Measurements from ENCODE around the gene THEM5.

Gene THEM5

DNA sequence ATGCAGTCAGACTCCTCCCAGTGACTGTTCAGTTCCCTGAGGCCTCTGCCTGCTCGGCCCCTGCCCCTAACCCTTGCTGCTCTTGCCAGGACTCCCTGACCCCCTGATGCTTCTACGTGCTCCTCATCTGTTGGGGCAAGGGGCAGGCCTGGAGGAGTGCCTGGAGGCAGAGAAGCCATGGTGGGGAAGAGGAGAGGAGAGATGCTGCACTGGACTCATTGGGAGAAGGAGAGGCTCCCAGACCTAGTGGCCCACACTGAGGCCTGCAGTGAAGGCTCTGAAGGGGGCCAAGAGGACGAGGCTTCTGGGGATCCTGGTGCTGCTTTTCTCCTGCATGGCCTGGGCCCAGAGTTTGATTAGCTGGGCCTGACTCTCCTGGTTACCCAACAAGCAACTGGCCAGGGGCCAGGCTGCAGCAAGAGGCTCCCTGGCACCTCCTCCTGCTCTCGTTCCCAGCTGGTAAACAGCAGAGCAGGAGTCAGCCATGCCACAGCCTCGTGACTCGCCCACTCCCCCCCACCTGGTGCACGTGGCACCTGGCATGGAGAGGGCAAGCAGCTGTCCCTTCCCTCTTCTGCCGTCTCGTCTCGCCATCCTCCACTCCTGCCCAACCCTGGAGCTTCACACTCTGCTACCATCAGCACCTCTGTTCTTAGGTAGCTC, 21.1 kb downstream of the THEM5 start:
- Histone ChIP-seq H3K9me3 (ENCODE audit: control insufficient read depth, low read length) (no peaks in the 10 kb centered on the region), H3K27ac (ENCODE audit: insufficient read depth, low read depth, low read length, poor library complexity, severe bottlenecking) (no peak overlapping the region), H3K4me3 (ENCODE audit: insufficient read depth, low read depth, low read length) (no peak overlapping the region), H3K27me3 (ENCODE audit: control insufficient read depth, insufficient read depth, low read length, poor library complexity, severe bottlenecking) (peaks cover 18% of the 10 kb centered on the region), H3K4me1 (ENCODE audit: control insufficient read depth, insufficient read depth, low read length) (peaks cover 27% of the 10 kb centered on the region), H3K36me3 (ENCODE audit: control insufficient read depth, insufficient read depth, low read length) (no peaks in the 10 kb centered on the region)
- 75 to 79% methylated on average over 10 of the region's 10 CpGs for WGBS, 2 experiments

DNA sequence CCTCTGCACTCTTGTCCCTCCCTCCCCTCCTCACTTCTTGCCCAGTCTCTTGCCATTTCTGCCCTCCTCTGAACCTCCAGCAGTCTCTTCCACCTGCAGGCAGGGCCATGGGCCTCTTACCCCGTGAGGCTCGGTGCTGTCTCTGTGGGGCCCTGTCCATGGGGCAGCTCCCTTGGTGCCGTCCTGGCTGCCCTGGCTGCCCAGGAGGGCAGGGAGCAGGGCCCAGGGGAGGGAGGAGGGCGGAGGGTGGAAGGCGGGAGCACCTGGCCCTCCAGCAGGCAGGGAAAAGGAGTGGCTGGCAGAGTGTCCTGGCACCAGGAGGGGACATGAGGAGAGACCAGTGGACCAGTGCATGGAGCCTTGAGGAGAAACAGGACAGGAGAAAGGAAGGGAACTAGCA, 21.9 kb downstream of the THEM5 start, which contains the start of gene RORC:
Gene RORC, minus strand, starts transcription at position 198 of the 400 bp plus-strand sequence. Its CDS starts 38 bp downstream, at position 160.
- H3K27me3 ChIP-seq (ENCODE audit: control insufficient read depth, insufficient read depth, low read length, poor library complexity, severe bottlenecking) = peaks cover 10% of the 10 kb centered on the region
- H3K36me3 ChIP-seq (ENCODE audit: control insufficient read depth, insufficient read depth, low read length) = no peaks in the 10 kb centered on the region
- peaks cover 27% of the 10 kb centered on the region for H3K4me1 ChIP-seq (ENCODE audit: control insufficient read depth, insufficient read depth, low read length)
- no peak within 1 kb of the TSS for H3K27ac ChIP-seq (ENCODE audit: insufficient read depth, low read depth, low read length, poor library complexity, severe bottlenecking)
- H3K4me3 ChIP-seq (ENCODE audit: insufficient read depth, low read depth, low read length) = no peak within 1 kb of the TSS
- 85 to 88% methylated on average over 5 of the region's 5 CpGs for WGBS, 2 experiments
- no peaks in the 10 kb centered on the region for H3K9me3 ChIP-seq (ENCODE audit: control insufficient read depth, low read length)

DNA sequence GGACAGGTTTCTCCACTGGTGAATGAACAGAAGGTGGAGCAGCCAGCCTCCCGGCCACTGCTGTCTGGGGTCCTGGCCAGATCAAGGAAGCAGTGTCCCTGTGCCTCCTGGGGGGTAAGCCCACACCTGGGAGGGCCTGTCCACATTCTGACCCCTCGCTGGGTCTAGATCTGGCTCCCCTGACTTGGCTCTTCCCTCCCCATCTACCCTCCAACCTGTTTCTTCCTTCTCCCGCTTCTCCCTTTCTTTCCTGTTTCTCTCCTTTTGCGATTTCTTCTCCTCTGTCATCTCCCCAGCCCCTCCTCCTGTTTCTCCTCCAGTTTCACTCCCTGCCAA, 22.3 kb downstream of the THEM5 start:
- H3K4me3 ChIP-seq (ENCODE audit: insufficient read depth, low read depth, low read length) = no peak overlapping the region
- peaks cover 6% of the 10 kb centered on the region for H3K27me3 ChIP-seq (ENCODE audit: control insufficient read depth, insufficient read depth, low read length, poor library complexity, severe bottlenecking)
- no peaks in the 10 kb centered on the region for H3K9me3 ChIP-seq (ENCODE audit: control insufficient read depth, low read length)
- H3K36me3 ChIP-seq (ENCODE audit: control insufficient read depth, insufficient read depth, low read length) = no peaks in the 10 kb centered on the region
- H3K27ac ChIP-seq (ENCODE audit: insufficient read depth, low read depth, low read length, poor library complexity, severe bottlenecking) = no peak overlapping the region
- 91 to 92% methylated on average over 4 of the region's 4 CpGs for WGBS, 2 experiments
- H3K4me1 ChIP-seq (ENCODE audit: control insufficient read depth, insufficient read depth, low read length) = peaks cover 30% of the 10 kb centered on the region

DNA sequence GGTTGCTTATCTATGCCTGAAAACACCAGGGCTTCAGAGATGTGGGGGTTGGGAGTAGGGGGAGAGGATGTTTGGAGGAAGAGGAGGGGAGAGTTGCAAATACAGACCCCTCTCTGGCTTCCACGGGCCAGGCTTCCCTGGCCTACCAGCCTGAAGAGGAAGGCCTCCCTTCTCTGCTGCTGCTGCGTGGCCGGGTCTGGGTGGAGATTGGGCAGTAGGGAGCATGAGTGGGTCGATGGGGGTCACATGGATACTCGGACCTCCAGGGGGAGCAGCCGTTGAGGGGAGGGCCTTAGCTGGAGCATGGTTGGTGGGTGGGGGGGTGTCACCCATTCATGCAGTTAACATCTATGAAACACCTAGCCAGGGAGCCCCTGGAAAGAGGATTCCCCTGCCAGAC, 23.5 kb downstream of the THEM5 start:
- Histone ChIP-seq H3K27ac (ENCODE audit: insufficient read depth, low read depth, low read length, poor library complexity, severe bottlenecking) (no peak overlapping the region), H3K4me1 (ENCODE audit: control insufficient read depth, insufficient read depth, low read length) (peaks cover 34% of the 10 kb centered on the region), H3K36me3 (ENCODE audit: control insufficient read depth, insufficient read depth, low read length) (no peaks in the 10 kb centered on the region), H3K9me3 (ENCODE audit: control insufficient read depth, low read length) (no peaks in the 10 kb centered on the region), H3K27me3 (ENCODE audit: control insufficient read depth, insufficient read depth, low read length, poor library complexity, severe bottlenecking) (no peaks in the 10 kb centered on the region), H3K4me3 (ENCODE audit: insufficient read depth, low read depth, low read length) (no peak overlapping the region)
- WGBS, 2 experiments = 68 to 71% methylated on average over 6 of the region's 6 CpGs

DNA sequence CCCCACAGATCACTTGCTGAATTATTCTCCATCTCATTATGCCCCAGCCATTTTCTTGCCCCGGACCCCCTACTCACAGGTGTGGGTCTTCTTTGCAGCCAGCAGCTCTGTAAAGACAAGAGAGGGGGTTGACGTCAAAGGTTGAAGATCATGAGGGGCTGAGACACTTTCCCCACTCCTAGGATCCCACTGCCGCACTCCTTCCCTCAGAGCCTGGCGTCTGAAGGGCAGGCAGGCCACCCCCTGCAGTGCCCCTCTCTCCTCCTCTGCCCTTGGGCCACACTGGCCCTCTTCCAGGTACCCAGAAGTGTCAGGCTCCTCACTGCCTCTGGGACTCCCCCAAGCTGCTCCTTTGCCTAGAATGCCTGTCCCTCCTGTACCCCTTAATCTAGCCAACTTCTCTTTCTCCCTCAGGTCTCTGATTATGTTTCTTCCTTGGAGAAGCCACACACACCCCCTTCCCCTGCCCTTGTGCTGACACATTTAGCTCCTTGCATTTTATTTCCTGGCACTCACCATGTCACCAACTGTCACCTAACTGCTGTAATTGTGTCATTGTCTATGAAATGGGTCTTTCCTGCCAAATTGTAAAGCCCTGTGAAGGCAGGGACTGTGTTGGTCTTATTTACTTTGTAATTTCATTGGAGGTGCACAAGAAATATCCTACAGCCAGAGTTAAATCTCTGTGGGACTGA, 24.0 kb downstream of the THEM5 start:
- H3K4me3 ChIP-seq (ENCODE audit: insufficient read depth, low read depth, low read length) = no peak overlapping the region
- H3K9me3 ChIP-seq (ENCODE audit: control insufficient read depth, low read length) = no peaks in the 10 kb centered on the region
- H3K4me1 ChIP-seq (ENCODE audit: control insufficient read depth, insufficient read depth, low read length) = peaks cover 34% of the 10 kb centered on the region
- H3K36me3 ChIP-seq (ENCODE audit: control insufficient read depth, insufficient read depth, low read length) = no peaks in the 10 kb centered on the region
- 35 to 47% methylated on average over 4 of the region's 4 CpGs for WGBS, 2 experiments
- no peak overlapping the region for H3K27ac ChIP-seq (ENCODE audit: insufficient read depth, low read depth, low read length, poor library complexity, severe bottlenecking)
- no peaks in the 10 kb centered on the region for H3K27me3 ChIP-seq (ENCODE audit: control insufficient read depth, insufficient read depth, low read length, poor library complexity, severe bottlenecking)

DNA sequence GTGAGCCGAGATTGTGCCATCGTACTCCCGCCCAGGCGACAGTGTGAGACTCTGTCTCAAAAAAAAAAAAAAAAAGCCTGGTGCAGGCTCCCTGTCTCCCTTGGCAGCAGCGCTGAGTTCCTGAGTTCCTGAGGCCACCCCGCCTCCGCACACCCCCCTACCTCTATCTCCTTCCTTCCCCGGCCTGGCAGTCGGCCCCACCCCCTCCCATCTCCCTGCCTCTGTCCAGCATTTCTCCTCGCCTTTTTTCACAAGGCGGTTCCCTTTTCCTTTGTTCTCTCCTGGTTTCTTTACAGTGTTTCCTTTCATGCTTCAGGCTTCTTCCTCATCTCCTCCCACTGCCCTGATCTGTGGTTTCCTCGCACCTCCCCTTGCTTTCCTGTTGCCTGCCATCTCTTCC, 24.6 kb downstream of the THEM5 start:
- WGBS, 2 experiments = 8 to 12% methylated on average over 12 of the region's 12 CpGs
- Histone ChIP-seq H3K27ac (ENCODE audit: insufficient read depth, low read depth, low read length, poor library complexity, severe bottlenecking) (no peak overlapping the region), H3K9me3 (ENCODE audit: control insufficient read depth, low read length) (no peaks in the 10 kb centered on the region), H3K27me3 (ENCODE audit: control insufficient read depth, insufficient read depth, low read length, poor library complexity, severe bottlenecking) (no peaks in the 10 kb centered on the region), H3K4me1 (ENCODE audit: control insufficient read depth, insufficient read depth, low read length) (peaks cover 34% of the 10 kb centered on the region), H3K4me3 (ENCODE audit: insufficient read depth, low read depth, low read length) (no peak overlapping the region), H3K36me3 (ENCODE audit: control insufficient read depth, insufficient read depth, low read length) (no peaks in the 10 kb centered on the region)

DNA sequence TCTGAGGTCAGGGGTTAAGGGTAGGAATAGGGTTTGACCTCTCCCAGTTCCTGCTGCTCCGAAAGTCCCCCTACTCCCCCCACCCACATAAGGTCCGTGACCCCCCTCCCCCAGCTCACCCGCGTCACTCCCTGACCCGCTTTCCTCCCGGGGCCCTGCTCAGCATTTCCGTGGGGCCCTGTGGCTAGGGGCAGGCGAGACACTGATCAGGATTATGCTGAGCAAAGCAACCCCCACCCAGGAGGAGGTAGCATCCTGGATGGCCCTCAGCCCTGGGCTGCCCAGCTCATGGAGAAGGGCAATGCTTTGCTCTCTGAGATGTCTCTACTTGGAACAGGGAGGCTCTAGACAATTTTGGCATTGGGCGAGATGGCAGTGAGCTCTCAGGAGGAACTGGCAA, 25.7 kb downstream of the THEM5 start:
- Histone ChIP-seq H3K4me3 (ENCODE audit: insufficient read depth, low read depth, low read length) (no peak overlapping the region), H3K27me3 (ENCODE audit: control insufficient read depth, insufficient read depth, low read length, poor library complexity, severe bottlenecking) (no peaks in the 10 kb centered on the region), H3K9me3 (ENCODE audit: control insufficient read depth, low read length) (no peaks in the 10 kb centered on the region), H3K4me1 (ENCODE audit: control insufficient read depth, insufficient read depth, low read length) (peaks cover 34% of the 10 kb centered on the region), H3K36me3 (ENCODE audit: control insufficient read depth, insufficient read depth, low read length) (no peaks in the 10 kb centered on the region), H3K27ac (ENCODE audit: insufficient read depth, low read depth, low read length, poor library complexity, severe bottlenecking) (no peak overlapping the region)
- WGBS, 2 experiments = 76 to 78% methylated on average over 8 to 9 of the region's 9 CpGs

DNA sequence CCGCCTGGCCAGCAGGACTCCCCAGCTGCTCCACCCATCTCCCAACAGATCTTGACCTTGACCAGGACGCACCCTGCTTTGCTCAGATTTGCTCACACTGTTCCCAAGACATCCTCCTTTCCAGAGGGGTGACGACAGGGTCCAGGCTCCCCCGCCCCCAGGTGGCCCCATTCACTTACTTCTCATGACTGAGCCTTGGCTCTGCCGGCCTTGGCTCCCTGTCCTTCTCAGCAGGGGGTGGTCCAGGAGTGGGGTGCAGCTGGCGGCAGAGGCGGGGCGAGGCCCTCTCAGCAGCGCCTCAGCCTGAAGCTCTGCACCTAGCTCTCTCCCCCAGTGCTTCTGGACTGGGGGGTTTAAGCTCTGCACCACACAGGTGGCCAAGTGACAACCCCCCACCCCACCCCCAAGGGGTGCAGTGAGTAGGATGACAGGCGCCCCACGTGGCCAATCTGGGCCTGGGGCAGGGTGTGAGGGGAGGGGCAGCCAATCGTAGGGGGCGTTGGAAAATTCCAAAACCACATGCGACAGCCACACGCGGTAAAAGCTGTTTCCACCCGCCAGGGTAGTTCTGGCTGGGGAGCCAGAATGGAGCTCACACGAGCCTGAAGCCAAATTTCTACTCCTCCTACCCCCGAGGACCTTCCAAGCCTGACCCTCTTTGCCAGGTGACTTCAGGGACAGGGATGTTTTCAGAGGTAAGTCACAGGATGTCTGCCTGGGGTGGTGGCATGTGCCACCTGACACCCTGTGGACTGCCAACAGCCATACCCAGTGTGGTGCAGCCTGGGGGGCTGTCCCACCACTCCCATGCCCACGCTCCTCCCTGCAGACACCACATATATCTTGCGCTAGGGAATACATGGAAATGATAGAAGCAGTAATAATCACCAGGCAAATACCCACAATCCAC, 27.5 kb downstream of the THEM5 start:
- Histone ChIP-seq H3K27me3 (ENCODE audit: control insufficient read depth, insufficient read depth, low read length, poor library complexity, severe bottlenecking) (no peaks in the 10 kb centered on the region), H3K4me3 (ENCODE audit: insufficient read depth, low read depth, low read length) (no peak overlapping the region), H3K4me1 (ENCODE audit: control insufficient read depth, insufficient read depth, low read length) (peaks cover 41% of the 10 kb centered on the region), H3K27ac (ENCODE audit: insufficient read depth, low read depth, low read length, poor library complexity, severe bottlenecking) (no peak overlapping the region), H3K36me3 (ENCODE audit: control insufficient read depth, insufficient read depth, low read length) (no peaks in the 10 kb centered on the region), H3K9me3 (ENCODE audit: control insufficient read depth, low read length) (no peaks in the 10 kb centered on the region)
- WGBS, 2 experiments = 55 to 57% methylated on average over 21 of the region's 21 CpGs

DNA sequence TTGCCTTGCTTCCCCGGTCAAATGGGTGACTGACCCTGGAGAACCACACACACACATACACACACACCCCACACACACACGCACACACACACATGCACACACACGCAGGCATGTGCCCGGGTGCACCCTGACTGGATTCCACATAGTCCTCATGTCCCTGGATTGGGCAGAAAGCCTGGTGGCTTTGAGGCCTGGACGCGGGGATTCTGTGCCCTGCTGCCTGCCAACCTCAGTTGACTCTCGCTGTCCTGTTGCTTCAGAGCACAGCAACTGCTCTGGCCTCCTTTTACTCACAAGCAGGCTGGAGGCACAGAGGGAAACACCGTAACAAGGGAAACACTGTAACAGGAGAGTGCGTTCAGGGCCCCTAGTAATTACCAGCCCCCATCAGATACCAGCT, 28.3 kb downstream of the THEM5 start:
- H3K27me3 ChIP-seq (ENCODE audit: control insufficient read depth, insufficient read depth, low read length, poor library complexity, severe bottlenecking) = no peaks in the 10 kb centered on the region

DNA sequence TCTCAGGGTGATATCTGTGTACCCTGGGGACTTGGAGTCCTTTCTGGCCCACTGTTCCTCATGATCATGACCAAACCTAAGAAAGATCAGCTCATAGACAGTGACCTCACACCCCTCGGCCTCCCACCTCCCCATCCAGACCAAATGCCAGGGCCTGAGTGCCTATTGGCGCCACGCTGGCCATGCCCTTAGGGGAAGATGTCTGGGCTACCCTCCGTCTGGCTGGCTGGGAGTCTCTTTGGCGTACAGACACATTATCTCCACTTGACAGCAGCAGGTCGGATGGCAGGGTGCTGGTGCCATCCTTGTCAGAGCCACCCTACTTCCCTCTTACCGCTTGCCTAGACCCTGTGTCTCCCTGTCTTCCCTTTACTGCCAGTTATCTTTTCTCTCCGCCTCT, 30.3 kb downstream of the THEM5 start:
- H3K4me3 ChIP-seq (ENCODE audit: insufficient read depth, low read depth, low read length) = no peak overlapping the region
- H3K27ac ChIP-seq (ENCODE audit: insufficient read depth, low read depth, low read length, poor library complexity, severe bottlenecking) = no peak overlapping the region
- H3K36me3 ChIP-seq (ENCODE audit: control insufficient read depth, insufficient read depth, low read length) = no peaks in the 10 kb centered on the region
- H3K9me3 ChIP-seq (ENCODE audit: control insufficient read depth, low read length) = no peaks in the 10 kb centered on the region
- H3K4me1 ChIP-seq (ENCODE audit: control insufficient read depth, insufficient read depth, low read length) = peaks cover 17% of the 10 kb centered on the region
- WGBS, 2 experiments = 85 to 86% methylated on average over 8 of the region's 8 CpGs
- H3K27me3 ChIP-seq (ENCODE audit: control insufficient read depth, insufficient read depth, low read length, poor library complexity, severe bottlenecking) = no peaks in the 10 kb centered on the region

More for the DNA sequence above, 28.3 kb downstream of the THEM5 start:
- no peaks in the 10 kb centered on the region for H3K9me3 ChIP-seq (ENCODE audit: control insufficient read depth, low read length)
- no peak overlapping the region for H3K27ac ChIP-seq (ENCODE audit: insufficient read depth, low read depth, low read length, poor library complexity, severe bottlenecking)
- no peak overlapping the region for H3K4me3 ChIP-seq (ENCODE audit: insufficient read depth, low read depth, low read length)
- H3K4me1 ChIP-seq (ENCODE audit: control insufficient read depth, insufficient read depth, low read length) = peaks cover 34% of the 10 kb centered on the region
- WGBS, 2 experiments = 80% methylated on average over 9 of the region's 9 CpGs
- no peaks in the 10 kb centered on the region for H3K36me3 ChIP-seq (ENCODE audit: control insufficient read depth, insufficient read depth, low read length)
